Hepatocyte (in vitro differentiated cells): Measurements from ENCODE around the gene ARHGAP26. TPM values are rescaled to one million over a fixed set of nuclear protein-coding genes. Genes with fewer than 3 reads are reported as not detected.

ENCODE experiments used
- DNase-seq: peaks from one replicate; pipeline ENCODE4 v3.0.0-alpha.2; 2016; ENCODE audit warnings: low spot score
- H2AFZ ChIP-seq: fragments of 200-600 bp; sonication (generic); 2 replicates; pipeline ENCODE4 v1.6.0; 2016; ENCODE audit warnings: antibody characterized with exemption, mild to moderate bottlenecking
- H3K27ac ChIP-seq: fragments of 200-600 bp; sonication (generic); 2 replicates; pipeline ENCODE4 v1.5.1; 2016; ENCODE audit warnings: mild to moderate bottlenecking
- H3K27me3 ChIP-seq: fragments of 200-600 bp; sonication (generic); 2 replicates; pipeline ENCODE4 v1.6.1; 2016
- H3K36me3 ChIP-seq: fragments of 200-600 bp; sonication (generic); replicated peaks from 2 replicates; pipeline ENCODE4 v1.5.1; 2016; ENCODE audit warnings: low read depth; ENCODE audit not compliant: insufficient read depth
- H3K4me1 ChIP-seq: fragments of 200-600 bp; sonication (generic); 2 replicates; pipeline ENCODE4 v1.5.1; 2016; ENCODE audit warnings: mild to moderate bottlenecking, moderate library complexity; ENCODE audit not compliant: insufficient read depth
- H3K4me2 ChIP-seq: fragments of 200-600 bp; sonication (generic); 2 replicates; pipeline ENCODE4 v1.6.0; 2016
- H3K4me3 ChIP-seq: fragments of 200-600 bp; sonication (generic); 2 replicates; pipeline ENCODE4 v1.5.1; 2016; ENCODE audit warnings: mild to moderate bottlenecking
- H3K79me2 ChIP-seq: fragments of 200-600 bp; sonication (generic); 2 replicates; pipeline ENCODE4 v1.6.0; 2017; ENCODE audit warnings: mild to moderate bottlenecking
- H3K9me2 ChIP-seq: fragments of 200-600 bp; sonication (generic); replicated peaks from 2 replicates; pipeline ENCODE4 v1.6.0; 2017; ENCODE audit warnings: mild to moderate bottlenecking; ENCODE audit not compliant: insufficient read depth
- H3K9me3 ChIP-seq: fragments of 200-600 bp; sonication (generic); 2 replicates; pipeline ENCODE4 v1.5.1; 2016; ENCODE audit warnings: low read depth, mild to moderate bottlenecking
- H4K20me1 ChIP-seq: fragments of 200-600 bp; sonication (generic); 2 replicates; pipeline ENCODE4 v1.6.0; 2016; ENCODE audit warnings: mild to moderate bottlenecking; ENCODE audit not compliant: insufficient read depth, poor library complexity, severe bottlenecking
- CTCF ChIP-seq: fragments of 200-600 bp; sonication (generic); IDR thresholded peaks from 2 replicates; pipeline ENCODE4 v1.5.1; 2016; ENCODE audit warnings: antibody characterized with exemption, mild to moderate bottlenecking; ENCODE audit not compliant: poor library complexity
- EZH2 ChIP-seq: fragments of 200-600 bp; sonication (generic); IDR thresholded peaks from 2 replicates; pipeline ENCODE4 v1.6.1; 2016; ENCODE audit warnings: antibody characterized with exemption, mild to moderate bottlenecking, borderline replicate concordance
- EZH2phosphoT487 ChIP-seq: fragments of 200-600 bp; sonication (generic); IDR thresholded peaks from one replicate; pipeline ENCODE4 v1.6.1; 2018; ENCODE audit warnings: antibody characterized with exemption, mild to moderate bottlenecking, low read depth, moderate library complexity; ENCODE audit not compliant: unreplicated experiment, severe bottlenecking
- WGBS: methylation state at CpG from one replicate; pipeline ENCODE4 v1.1.6; 2016; ENCODE audit warnings: low lambda C conversion rate; ENCODE audit errors: missing lambda C conversion rate; 5-methylcytosine and 5-hydroxymethylcytosine counted together
- polyA plus RNA-seq: library from polyadenylated mRNA; unstranded; fragments of >200 nt; fragmentation: Nextera tagmentation; extraction: Ambion mirVana; gene quantifications from 2 replicates; pipeline ENCODE4 v1.2.1, GENCODE V29; 2016
- total RNA-seq: library from RNA; depleted of rRNA; stranded (reverse); fragments of >200 nt; gene quantifications from 2 replicates; pipeline ENCODE4 v1.2.3, GENCODE V29; 2014

Gene ARHGAP26
- total and polyA plus RNA-seq, 2 experiments from 2014 or later, result 16.5 to 19.8 TPM

GRCh38 chr5:142821733-142822487 lies 51.7 kb downstream of the ARHGAP26 start:
- TF ChIP-seq CTCF (no peak), EZH2phosphoT487 (no peak), EZH2 (no peak)
- Histone ChIP-seq H3K4me3 (no peak overlapping the region), H3K27me3 (no peaks in the 10 kb centered on the region), H4K20me1 (no peaks in the 10 kb centered on the region), H3K9me3 (no peaks in the 10 kb centered on the region), H3K27ac (peak overlapping the region; percentile 86), H3K79me2 (peaks cover 31% of the 10 kb centered on the region), H3K4me2 (peak overlapping the region; percentile 8), H3K4me1 (peaks cover 43% of the 10 kb centered on the region), H3K9me2 (no peaks in the 10 kb centered on the region), H2AFZ (no peak overlapping the region), H3K36me3 (no peaks in the 10 kb centered on the region)
- DNase-seq, result peak; percentile 67
- WGBS, result 34% methylated on average over 3 of the region's 3 CpGs

GRCh38 chr5:142823126-142823525 lies 52.9 kb downstream of the ARHGAP26 start:
- DNase-seq, result no peak
- no peaks in the 10 kb centered on the region for H3K9me3 ChIP-seq
- peak overlapping the region; percentile 67 for H3K27ac ChIP-seq
- no peaks in the 10 kb centered on the region for H3K36me3 ChIP-seq
- TF ChIP-seq EZH2phosphoT487 (no peak), CTCF (no peak), EZH2 (no peak)
- H2AFZ ChIP-seq, result no peak overlapping the region
- no peaks in the 10 kb centered on the region for H3K9me2 ChIP-seq
- H3K4me2 ChIP-seq, result no peak overlapping the region
- H3K4me1 ChIP-seq, result peaks cover 41% of the 10 kb centered on the region
- H3K79me2 ChIP-seq, result peaks cover 34% of the 10 kb centered on the region
- H4K20me1 ChIP-seq, result no peaks in the 10 kb centered on the region
- no peaks in the 10 kb centered on the region for H3K27me3 ChIP-seq
- H3K4me3 ChIP-seq, result no peak overlapping the region
- WGBS, result 40% methylated on average over 2 of the region's 2 CpGs

GRCh38 chr5:142823806-142824205 lies 53.6 kb downstream of the ARHGAP26 start:
- 84% methylated on average over 5 of the region's 5 CpGs for WGBS
- Histone ChIP-seq H3K4me2 (no peak overlapping the region), H3K27ac (peak overlapping the region; percentile 67), H3K4me3 (no peak overlapping the region), H3K9me3 (no peaks in the 10 kb centered on the region), H3K36me3 (no peaks in the 10 kb centered on the region), H4K20me1 (no peaks in the 10 kb centered on the region), H3K4me1 (peaks cover 40% of the 10 kb centered on the region), H3K27me3 (no peaks in the 10 kb centered on the region), H2AFZ (no peak overlapping the region), H3K9me2 (no peaks in the 10 kb centered on the region), H3K79me2 (peaks cover 38% of the 10 kb centered on the region)
- DNase-seq, result no peak
- no peak for TF ChIP-seq CTCF
- TF ChIP-seq EZH2phosphoT487, result no peak
- no peak for TF ChIP-seq EZH2
